HK-2 (cell line): ENCODE measurements around the gene ACYP2.
"Not testable (repeated sequence)": the region's sequence is repeated elsewhere in the genome, so short reads cannot be mapped to it uniquely, and the experiment has no call there.

ENCODE experiments used
- DNase-seq: peaks from one replicate; pipeline ENCODE4 v3.0.0-alpha.2; 2018; ENCODE audit not compliant: unreplicated experiment

The ACYP2 gene

DNA sequence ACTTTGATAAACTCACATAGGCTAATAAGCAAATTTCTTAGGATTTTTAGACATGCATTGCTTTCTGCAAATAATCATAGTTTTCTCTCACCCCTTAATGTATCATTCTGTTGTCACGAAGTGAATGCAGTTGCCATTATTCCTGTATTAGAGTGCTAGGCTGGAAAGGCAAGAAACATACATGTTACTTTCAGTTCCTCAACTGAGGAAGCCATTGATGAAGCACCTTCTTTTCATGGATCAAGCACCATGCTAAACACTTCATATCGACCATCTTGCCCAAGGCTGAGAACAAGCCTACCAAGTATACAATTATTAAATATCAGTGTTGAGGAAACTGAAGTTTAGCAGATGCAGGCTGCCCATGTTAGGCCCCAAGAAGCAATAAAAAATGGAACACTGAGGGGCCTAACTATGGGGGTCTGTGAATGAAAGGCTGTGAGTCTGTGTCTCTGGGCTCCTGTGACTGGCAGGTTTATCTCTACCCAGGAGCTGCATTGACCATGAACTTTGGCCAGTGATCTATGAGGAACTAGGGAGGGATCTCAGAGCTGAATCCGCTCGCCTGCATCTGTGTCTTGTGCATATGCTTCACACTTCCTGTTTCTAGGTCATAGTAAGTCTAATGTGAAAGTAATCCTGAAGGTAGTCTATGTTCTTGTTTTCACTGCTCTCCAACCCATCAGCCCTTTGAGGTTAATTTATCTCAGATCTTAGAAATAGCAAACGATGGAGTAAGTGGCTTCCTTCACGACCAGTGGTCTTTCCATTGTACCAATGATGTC, 156.6 kb downstream of the ACYP2 start:
- no peak for DNase-seq

- DNase-seq: no peak
Observed at GRCh38 chr2:54274781-54275242, 159.4 kb downstream of the ACYP2 start.

DNA sequence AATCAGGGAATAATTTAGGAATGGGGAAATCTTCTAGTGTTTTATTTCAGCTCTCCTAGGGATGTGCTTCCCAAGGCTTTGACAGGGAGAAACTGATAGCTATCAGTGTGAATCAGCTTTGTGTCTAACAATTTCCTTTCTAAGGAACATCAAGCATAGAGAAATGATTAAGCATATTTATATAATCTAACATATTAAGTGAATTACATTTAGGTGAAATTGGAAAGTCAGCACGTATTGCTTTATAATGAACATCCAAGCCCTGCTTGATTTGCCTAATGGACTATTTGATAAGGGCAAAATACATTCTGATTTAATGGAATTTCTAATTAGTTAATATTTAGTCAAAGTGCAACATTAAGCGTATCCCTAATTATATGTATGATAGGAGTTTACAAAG, 160.1 kb downstream of the ACYP2 start:
- DNase-seq: no peak

GRCh38 chr2:54279385-54279784, 164.0 kb downstream of the ACYP2 start:
- DNase-seq: no peak

DNA sequence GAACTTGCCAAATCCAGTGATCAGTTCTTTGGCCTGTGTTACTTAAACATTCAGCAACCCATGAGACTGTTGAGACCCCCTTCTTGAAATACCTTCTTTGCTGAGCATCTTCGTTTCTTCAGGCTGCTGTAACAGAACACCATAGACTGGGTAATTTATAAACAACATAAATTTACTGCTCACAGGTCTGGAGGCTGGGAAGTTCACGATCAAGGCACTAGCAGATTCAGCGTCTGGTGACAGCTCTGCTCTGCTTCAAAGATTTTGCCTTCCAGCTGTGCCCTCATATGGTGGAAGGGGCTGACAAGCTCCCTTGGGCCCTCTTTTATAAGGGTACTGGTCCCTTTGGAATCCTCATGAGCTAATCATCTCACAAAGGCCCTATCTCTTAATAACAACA, 169.4 kb downstream of the ACYP2 start:
- DNase-seq: no peak

DNA sequence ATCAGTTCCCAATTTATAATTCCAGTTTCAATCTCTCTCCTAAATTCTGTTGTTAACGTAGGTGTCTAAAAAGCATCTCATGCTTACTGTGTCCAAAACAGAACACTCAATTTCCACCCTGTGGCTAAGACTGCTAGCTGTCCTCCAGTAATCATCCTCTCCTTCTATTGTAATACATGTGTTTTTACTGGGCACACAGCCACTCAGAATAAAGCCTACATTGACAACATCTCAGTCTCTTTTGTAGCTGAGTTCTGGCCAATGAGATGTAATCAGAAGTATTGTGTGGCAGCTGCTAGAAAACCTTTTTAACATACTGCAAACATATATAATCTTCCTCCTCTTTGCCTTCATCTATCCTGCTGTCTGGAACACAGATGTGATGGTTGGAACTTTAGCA, 170.0 kb downstream of the ACYP2 start:
- DNase-seq: no peak

DNA sequence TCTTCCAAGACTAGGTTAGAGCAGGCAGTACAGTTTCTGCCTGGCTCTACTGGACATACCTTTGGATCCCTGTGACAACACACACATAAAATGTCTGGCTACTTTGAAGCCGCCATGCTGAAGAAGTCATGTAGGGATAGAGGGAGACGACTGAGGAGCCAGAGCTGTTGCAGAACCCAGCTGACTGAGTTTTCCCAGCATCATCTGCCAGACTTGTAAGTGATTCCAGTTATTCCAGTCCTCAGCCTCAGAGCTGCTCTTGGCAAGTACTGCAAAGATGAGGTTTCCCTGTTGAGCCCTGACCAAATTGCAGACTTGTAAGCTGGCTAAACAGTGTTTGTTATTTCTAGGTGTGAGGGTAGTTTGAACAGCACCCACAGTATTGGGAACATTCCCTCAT, 172.1 kb downstream of the ACYP2 start:
- no peak for DNase-seq

DNA sequence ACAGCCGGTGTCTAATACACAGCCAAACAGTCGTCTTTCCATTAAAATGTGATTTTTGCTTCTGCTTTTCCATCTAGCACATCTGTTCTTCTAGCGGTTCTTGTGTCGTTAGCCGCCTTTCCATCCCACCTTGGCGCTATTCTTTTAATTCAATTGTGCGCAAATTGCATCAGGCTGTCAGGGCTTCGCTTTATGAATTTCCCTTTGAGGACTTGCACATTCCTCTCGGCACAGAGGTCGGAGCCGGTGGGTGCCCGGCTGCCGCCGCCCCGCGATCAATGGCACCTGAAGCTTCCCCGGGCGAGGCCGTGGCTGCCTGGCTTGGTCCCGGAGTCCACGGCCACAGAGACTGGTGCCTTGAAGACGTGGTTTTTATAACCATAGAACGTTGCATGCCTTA, 174.5 kb downstream of the ACYP2 start:
- no peak for DNase-seq

DNA sequence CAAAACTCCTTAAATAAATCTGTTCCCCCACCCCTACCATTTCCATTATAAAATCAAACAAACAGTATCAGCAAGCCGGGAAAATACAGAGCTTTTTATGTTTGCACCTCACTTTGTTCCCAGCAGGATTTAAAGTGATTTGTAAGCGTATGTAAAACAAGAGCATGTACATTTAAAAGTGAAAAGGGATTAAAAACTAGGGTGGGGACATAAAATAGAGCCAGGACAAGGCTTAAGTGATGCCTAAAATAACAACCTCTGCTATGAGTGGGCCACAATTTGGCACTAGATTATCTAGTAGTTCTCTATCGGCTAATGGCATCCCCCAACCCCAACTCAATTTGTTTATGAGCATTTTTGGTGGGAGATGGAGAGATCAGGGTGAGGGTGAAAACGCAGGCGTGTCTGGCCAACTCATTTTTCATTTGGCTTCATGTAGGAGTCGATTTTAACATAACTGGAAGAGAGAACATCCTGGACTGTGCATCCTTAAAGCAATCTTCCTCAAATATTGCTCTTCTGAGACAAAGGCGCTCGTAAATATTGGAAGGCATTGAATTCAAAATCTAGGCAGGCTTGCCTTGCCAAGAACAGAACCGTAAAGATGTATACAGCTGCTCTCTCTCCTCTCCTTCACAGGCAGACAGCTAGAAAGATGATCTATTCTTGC, 175.1 kb downstream of the ACYP2 start:
- no peak for DNase-seq

DNA sequence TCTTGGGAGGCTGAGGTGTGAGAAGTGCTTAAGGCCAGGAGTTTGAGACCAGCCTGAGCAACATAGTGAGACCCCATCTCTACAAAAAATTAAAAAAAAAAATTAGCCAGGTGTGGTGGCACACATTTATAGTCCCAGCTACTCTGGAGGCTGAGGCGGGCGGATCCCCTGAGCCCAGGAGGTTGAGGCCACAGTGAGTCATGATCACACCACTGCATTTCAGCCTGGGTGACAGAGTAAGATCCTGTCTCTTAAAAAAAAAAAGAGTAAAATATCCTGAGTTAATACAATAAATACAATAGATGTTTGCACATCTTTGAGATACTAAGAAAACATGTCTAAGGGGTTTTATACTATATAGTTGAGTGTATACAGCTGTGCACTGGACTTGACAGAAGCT, 179.2 kb downstream of the ACYP2 start:
- DNase-seq: peak; percentile 10

DNA sequence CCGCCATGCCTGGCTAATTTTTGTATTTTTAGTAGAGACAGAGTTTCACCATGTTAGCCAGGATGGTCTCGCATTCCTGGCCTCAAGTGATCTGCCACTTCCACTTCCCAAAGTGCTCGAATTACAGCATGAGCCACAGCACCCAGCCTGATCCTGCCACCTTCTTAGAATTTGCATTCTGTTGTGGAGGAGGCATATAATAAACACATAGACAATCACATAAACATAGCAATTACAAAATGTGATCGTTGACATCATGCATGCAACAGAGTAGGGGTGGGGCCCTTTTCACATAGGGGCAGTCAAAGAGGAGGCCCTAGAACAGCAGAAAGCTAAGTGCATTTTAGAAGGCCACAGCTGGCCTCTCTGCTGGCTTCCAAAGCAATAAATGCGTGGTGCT, 180.5 kb downstream of the ACYP2 start:
- DNase-seq: no peak

GRCh38 chr2:54298514-54298913, 183.1 kb downstream of the ACYP2 start:
- DNase-seq: no peak

DNA sequence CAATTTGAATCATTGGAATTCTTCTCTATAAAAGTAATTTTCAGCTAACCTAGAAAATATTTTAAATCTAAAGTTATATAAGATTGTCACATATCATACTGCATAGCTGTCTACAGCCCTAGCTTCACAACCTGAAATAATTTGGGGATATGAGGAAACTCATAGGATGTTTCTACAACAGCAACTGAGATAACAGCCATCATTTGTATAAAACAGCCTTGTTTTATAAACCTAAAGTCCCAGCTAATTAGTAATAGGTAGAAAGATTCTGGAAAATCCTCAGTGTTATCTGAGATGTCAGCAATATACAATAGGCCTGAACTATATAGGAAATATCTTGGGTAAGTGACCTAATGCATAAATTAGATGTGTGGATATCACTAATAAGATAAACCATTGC, 188.2 kb downstream of the ACYP2 start:
- DNase-seq: no peak

- no peak for DNase-seq
Observed at GRCh38 chr2:54306556-54306955, 191.1 kb downstream of the ACYP2 start.

GRCh38 chr2:54308186-54308585, 192.8 kb downstream of the ACYP2 start:
- no peak for DNase-seq

DNA sequence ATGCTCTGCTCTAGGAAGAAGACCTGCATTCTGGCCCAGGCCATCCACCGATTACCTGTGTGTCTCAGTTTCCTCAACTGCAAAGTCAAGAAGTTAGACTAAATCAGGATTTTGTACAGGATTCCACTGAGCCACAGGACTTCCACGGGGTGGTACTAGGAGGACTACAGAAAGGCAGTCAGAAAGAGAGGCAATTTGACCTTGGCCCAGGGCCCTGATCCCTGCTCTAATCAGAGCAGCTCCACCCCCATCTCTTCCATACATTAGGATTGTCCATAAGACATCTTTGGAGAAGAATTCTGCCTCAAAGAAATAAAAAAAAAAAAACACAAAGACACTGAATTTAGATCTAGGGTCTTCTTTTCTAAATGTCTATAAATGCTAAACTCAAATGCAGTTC, 193.4 kb downstream of the ACYP2 start:
- DNase-seq: no peak

DNA sequence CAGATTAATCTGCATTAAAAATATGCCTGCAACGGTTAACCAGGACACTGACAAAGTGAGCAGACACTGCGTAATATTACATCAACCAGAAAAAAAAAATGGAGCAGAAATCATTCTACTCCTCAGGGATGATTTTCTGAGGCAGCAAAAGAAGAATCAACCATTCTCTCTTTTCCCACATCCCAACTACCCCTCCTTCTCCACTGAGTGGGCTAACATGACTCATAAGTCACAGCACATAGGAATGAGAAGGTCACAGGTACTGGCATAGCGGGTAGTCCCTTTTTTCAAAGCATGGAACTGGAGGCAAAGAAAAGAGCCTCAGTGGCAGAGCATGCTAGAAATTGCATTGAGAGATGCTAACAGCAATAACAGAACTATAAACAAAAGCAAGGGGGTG, 194.9 kb downstream of the ACYP2 start:
- DNase-seq: no peak

DNA sequence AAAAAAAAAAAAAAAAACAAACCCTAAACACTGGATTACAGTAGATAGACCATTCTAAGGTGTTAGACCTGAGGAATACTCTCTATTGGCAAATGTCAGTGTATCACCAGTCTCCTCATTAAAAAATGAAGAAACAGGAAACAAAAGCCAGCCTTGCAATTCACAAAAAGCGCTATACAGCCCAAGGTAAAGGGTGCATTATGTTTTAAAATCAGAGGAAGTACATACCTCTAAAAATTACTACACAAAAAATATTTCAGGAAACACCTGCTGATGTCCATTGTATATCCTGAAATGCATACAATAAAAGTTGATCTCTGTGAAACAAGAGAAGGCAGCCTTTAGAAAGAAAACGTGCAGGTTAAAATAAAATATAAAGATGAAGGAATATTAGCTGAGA, 195.5 kb downstream of the ACYP2 start:
- DNase-seq: no peak

DNA sequence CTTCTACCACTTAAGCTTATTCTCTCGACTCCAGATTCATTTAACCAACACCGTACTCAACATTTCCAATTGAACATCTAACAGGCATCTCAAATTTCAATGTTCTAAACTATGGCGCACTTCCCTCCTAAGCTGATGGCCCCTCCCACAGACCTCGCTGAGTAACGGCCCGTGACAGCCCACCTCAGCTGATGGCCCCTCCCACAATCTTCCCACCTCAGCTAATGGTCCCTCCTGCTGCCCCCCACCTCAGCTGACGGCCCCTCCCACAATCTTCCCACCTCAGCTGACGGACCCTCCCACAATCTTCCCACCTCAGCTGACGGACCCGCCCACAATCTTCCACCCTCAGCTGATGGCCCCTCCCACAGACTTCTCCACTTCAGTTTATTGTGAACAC, 197.7 kb downstream of the ACYP2 start:
- DNase-seq: no peak

DNA sequence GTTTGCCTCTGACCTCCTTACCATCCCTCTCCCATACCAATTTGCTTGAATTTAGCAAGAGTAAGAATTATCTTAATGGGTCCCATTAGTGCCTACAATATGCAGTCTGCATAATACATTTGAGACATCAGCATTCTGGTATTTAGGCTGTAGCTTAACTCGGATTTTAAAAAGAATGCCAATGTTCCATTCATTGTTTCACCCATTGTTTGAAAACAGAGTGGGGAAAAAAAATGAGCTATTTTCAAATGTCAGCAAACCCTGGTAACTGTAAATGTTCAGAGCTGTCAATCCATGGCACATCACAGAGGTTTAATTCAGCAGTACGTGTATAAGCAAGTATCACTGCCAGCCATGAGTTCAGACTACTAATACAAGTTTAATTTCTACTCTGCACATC, 202.6 kb downstream of the ACYP2 start:
- no peak for DNase-seq

DNA sequence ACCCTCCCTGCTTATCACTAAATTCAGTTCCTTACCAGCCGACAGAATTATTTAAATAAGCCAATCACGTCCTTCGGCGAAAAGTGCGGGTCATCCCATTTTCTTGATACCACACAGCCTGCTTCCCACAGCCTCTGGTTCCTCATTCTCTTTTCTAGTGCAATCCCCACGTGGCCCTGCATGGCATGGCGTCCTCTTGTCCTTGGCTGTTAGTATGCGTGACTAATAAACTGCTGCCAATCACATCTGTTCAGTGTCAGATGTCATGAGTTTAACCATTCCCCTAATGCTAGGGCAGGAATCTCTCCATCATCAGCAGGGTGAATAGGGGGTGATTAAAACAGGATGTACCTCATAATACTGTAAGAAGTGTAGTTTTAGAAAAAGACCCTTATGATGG, 203.4 kb downstream of the ACYP2 start:
- DNase-seq: no peak

- DNase-seq: no peak
Observed at GRCh38 chr2:54321047-54321446, 205.6 kb downstream of the ACYP2 start.

DNA sequence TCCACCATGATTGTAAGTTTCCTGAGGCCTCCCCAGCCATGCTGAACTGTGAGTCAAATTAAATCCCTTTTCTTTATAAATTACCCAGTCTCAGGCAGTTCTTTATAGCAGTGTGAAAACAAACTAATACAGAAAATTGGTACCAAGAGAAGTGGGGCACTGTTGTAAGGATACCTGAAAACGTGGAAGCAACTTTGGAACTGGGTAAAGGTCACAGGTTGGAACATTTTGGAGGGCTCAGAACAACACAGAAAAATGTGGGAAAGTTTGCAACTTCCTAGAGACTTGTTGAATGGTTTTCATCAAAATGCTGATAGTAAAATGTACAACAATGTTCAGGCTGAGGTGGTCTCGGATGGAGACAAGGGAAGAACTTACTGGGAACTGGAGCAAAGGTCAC, 209.1 kb downstream of the ACYP2 start:
- DNase-seq: not testable (repeated sequence)

DNA sequence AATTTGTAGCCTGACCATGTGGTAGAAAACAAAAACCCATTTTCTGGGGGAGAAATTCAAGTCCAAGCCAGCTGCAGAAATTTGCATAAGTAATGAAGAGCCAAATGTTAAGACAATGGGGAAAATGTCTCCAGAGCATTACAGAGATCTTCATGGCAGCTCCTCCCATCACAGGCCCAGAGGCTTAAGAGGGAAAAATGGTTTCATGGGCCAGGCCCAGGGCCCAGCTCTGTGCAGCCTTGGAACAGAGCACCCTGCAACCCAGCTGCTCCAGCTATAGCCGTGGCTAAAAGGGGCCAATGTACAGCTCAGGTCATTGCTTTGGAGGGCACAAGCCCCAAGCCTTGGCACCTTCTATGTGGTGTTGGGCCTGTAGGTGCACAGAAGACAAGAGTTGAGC, 209.7 kb downstream of the ACYP2 start:
- DNase-seq: no peak
